K562 (cell line): ENCODE results near the gene MAPT. TPM values are rescaled to one million over a fixed set of nuclear protein-coding genes. Genes with fewer than 3 reads are reported as not detected.
A peak's percentile ranks its signal among the peaks of the same experiment; 100 is the strongest.

ENCODE experiments used
- ATAC-seq: fragments of 200-7000 bp; cut with Tn5 transposase; 3 replicates; pipeline ENCODE4 v1.9.1; 2020; ENCODE audit warnings: moderate library complexity
- BruUV-seq: library from RNA; stranded (reverse); fragments of 400-500 nt; replicated peaks from 2 replicates; lab custom pipeline; 2021; lab: Mats Ljungman, UMichigan
- CTCF ChIA-PET: fragments of 300-600 bp; formaldehyde crosslinking; extraction: SDS; loops from one replicate; lab custom pipeline; 2021; ENCODE audit warnings: low intra/inter-chr PET ratio; lab: Yijun Ruan, JAX
- POLR2A ChIA-PET: fragments of 300-600, 350-650 bp; sonication (Branson Sonifier 250); formaldehyde crosslinking; extraction: SDS; loops from one replicate; lab custom pipeline; 2021; ENCODE audit warnings: antibody characterized with exemption, inconsistent platforms; lab: Yijun Ruan, JAX
- DNase-seq, 4 experiments: peaks; one replicate each; pipeline versions ENCODE4 v3.0.0 to v3.0.0-alpha.2; 2011 to 2018; ENCODE audit warnings: low spot score in 3 of 4, mixed read lengths in 3 of 4; ENCODE audit errors: extremely low read depth in 1 of 4
- FAIRE-seq: peaks from 2 replicates; lab custom pipeline; 2011; peaks lifted over from hg19 to GRCh38; lab: Jason Lieb, UNC
- H2AFZ ChIP-seq: 2 replicates; pipeline ENCODE4 v1.6.0; 2011; ENCODE audit warnings: low read depth, low read length, control low read depth, inconsistent platforms
- H3K27ac ChIP-seq: fragments of 200-600 bp; 3 replicates; pipeline ENCODE4 v1.8.0; 2011; ENCODE audit warnings: low read depth, mild to moderate bottlenecking, control low read depth, inconsistent platforms, low read length, moderate library complexity, mixed read lengths; ENCODE audit errors: extremely low read depth
- H3K27me3 ChIP-seq, 2 experiments: fragments of 300-600 bp in 1 of 2; 2 replicates in 1 of 2; 3 replicates in 1 of 2; pipeline versions ENCODE4 v1.6.0 to v1.8.0; 2011; ENCODE audit warnings: inconsistent platforms in 2 of 2, low read length in 2 of 2, mild to moderate bottlenecking in 1 of 2, mixed read lengths in 1 of 2, moderate library complexity in 1 of 2; ENCODE audit not compliant: control insufficient read depth in 2 of 2, insufficient read depth in 2 of 2
- H3K36me3 ChIP-seq: fragments of 300-600 bp; 3 replicates; pipeline ENCODE4 v1.8.0; 2011; ENCODE audit warnings: mild to moderate bottlenecking, low read length, inconsistent platforms; ENCODE audit not compliant: control insufficient read depth, insufficient read depth
- H3K4me1 ChIP-seq, 2 experiments: fragments of 200-600 bp in 1 of 2; replicated peaks in 1 of 2; 2 replicates in 1 of 2; 3 replicates in 1 of 2; pipeline versions ENCODE4 v1.5.1 to v1.8.0; 2011; ENCODE audit warnings: inconsistent platforms in 2 of 2, low read length in 2 of 2, mild to moderate bottlenecking in 1 of 2, mixed read lengths in 1 of 2, moderate library complexity in 1 of 2; ENCODE audit not compliant: control insufficient read depth in 2 of 2, insufficient read depth in 2 of 2
- H3K4me2 ChIP-seq: 2 replicates; pipeline ENCODE4 v1.6.1; 2011; ENCODE audit warnings: low read length, control low read depth, inconsistent platforms, mixed read lengths; ENCODE audit not compliant: insufficient read depth
- H3K4me3 ChIP-seq: fragments of 200-600 bp; sonication (generic), shearing (Covaris generic); 2 replicates; pipeline ENCODE4 v1.5.1; 2016; ENCODE audit warnings: control low read depth, inconsistent platforms
- H3K79me2 ChIP-seq: fragments of 200-600 bp; 3 replicates; pipeline ENCODE4 v1.8.0; 2011; ENCODE audit warnings: low read length, inconsistent platforms; ENCODE audit not compliant: control insufficient read depth, insufficient read depth
- H3K9ac ChIP-seq, 2 experiments: 2 replicates each; pipeline versions ENCODE4 v1.6.0 to v1.6.1; 2011; ENCODE audit warnings: low read depth in 2 of 2, low read length in 2 of 2, control low read depth in 1 of 2, inconsistent platforms in 1 of 2, mild to moderate bottlenecking in 1 of 2, mixed read lengths in 1 of 2; ENCODE audit not compliant: insufficient read depth in 1 of 2
- H3K9me1 ChIP-seq: one replicate; pipeline ENCODE4 v1.6.0; 2011; ENCODE audit warnings: inconsistent platforms, mild to moderate bottlenecking, low read length, moderate library complexity; ENCODE audit not compliant: control insufficient read depth, insufficient read depth
- H3K9me3 ChIP-seq: replicated peaks from 2 replicates; pipeline ENCODE4 v1.5.1; 2011; ENCODE audit warnings: low read depth, low read length, inconsistent platforms; ENCODE audit not compliant: control insufficient read depth, insufficient read depth
- H4K20me1 ChIP-seq: replicated peaks from 2 replicates; pipeline ENCODE4 v1.6.1; 2011; ENCODE audit warnings: low read length, inconsistent platforms, mixed read lengths; ENCODE audit not compliant: control insufficient read depth, insufficient read depth
- CHD4 ChIP-seq: fragments of 200-600 bp; sonication (generic); IDR thresholded peaks from 3 replicates; pipeline ENCODE4 v1.6.1; 2012; ENCODE audit warnings: low read depth, mild to moderate bottlenecking, mixed read lengths, low read length, inconsistent platforms; ENCODE audit not compliant: insufficient read depth, insufficient replicate concordance, poor library complexity, severe bottlenecking
- CTCFL ChIP-seq: IDR thresholded peaks from 2 replicates; pipeline ENCODE4 v1.6.1; 2011; ENCODE audit warnings: borderline replicate concordance, low read depth, mild to moderate bottlenecking, moderate library complexity, low read length; ENCODE audit not compliant: insufficient read depth, poor library complexity, severe bottlenecking
- GABPB1 ChIP-seq: sonication (generic); formaldehyde crosslinking; IDR thresholded peaks from 2 replicates; pipeline ENCODE4 v1.8.0; 2022; ENCODE audit warnings: mild to moderate bottlenecking, missing genetic modification reagents
- RAD21 ChIP-seq, 2 experiments: fragments of 250-450 bp in 1 of 2; fragments of 450-650 bp in 1 of 2; sonication (Bioruptor Pico) in 1 of 2; formaldehyde crosslinking in 1 of 2; IDR thresholded peaks in 1 of 2; conservative IDR thresholded peaks in 1 of 2; 2 replicates each; pipeline versions ENCODE4 v1.4.0 to v1.8.0; 2020 to 2022; ENCODE audit warnings: mild to moderate bottlenecking in 2 of 2, moderate library complexity in 1 of 2
- SIN3A ChIP-seq, 2 experiments: fragments of 150-350 bp in 1 of 2; IDR thresholded peaks; 2 replicates each; pipeline ENCODE4 v1.6.1; 2011 to 2016; ENCODE audit warnings: borderline replicate concordance in 2 of 2, low read depth in 2 of 2, low read length in 2 of 2, mild to moderate bottlenecking in 2 of 2, moderate library complexity in 2 of 2; ENCODE audit not compliant: control insufficient read depth in 1 of 2
- SIN3B ChIP-seq: fragments of 450-650 bp; IDR thresholded peaks from 2 replicates; pipeline ENCODE4 v1.6.1; 2017; ENCODE audit warnings: low read depth, mild to moderate bottlenecking, moderate library complexity
- TFAP4 ChIP-seq: sonication (generic); formaldehyde crosslinking; IDR thresholded peaks from 2 replicates; pipeline ENCODE4 v1.8.0; 2022; ENCODE audit warnings: missing genetic modification reagents, mild to moderate bottlenecking, moderate library complexity, borderline replicate concordance
- ZBTB7A ChIP-seq: IDR thresholded peaks from 2 replicates; pipeline ENCODE4 v1.6.1; 2011; ENCODE audit warnings: low read depth, mild to moderate bottlenecking, low read length, moderate library complexity, borderline replicate concordance; ENCODE audit not compliant: control insufficient read depth
- ZNF518B ChIP-seq: fragments of 250-450 bp; sonication (Bioruptor Pico); IDR thresholded peaks from 2 replicates; pipeline ENCODE4 v1.5.0; 2021; ENCODE audit warnings: mild to moderate bottlenecking, moderate library complexity
- WGBS: fragments of 100-300 bp; shearing (Covaris generic); methylation state at CpG from one replicate; pipeline ENCODE4 v1.1.6; 2016; ENCODE audit warnings: low coverage, mixed read lengths; ENCODE audit not compliant: insufficient coverage; ENCODE audit errors: missing lambda C conversion rate; 5-methylcytosine and 5-hydroxymethylcytosine counted together
- in situ Hi-C: fragments of 300-500 bp; cut with MboI; formaldehyde crosslinking; loops from 4 replicates; pipeline ENCODE4 v1.15.0; 2018; ENCODE audit warnings: inconsistent platforms, mixed read lengths
- intact Hi-C: fragments of 100-400 bp; cut with micrococcal nuclease; formaldehyde crosslinking; loops from 2 replicates; pipeline ENCODE4 v1.14.2; 2022
- polyA plus RNA-seq, 8 experiments: library from polyadenylated mRNA; depleted of rRNA in 4 of 8; stranded (reverse) in 5 of 8; unstranded in 3 of 8; fragments of >200 nt; fragmentation: Nextera tagmentation in 2 of 8; fragmentation: Illumina TruSeq in 1 of 8; extraction: Ambion mirVana in 2 of 8; extraction: Trizol in 1 of 8; gene quantifications; 2 replicates each; pipeline versions ENCODE4 v1.2.1 to v1.2.3, GENCODE V29; 2011 to 2014; ENCODE audit warnings: inconsistent platforms in 1 of 8, missing spikeins in 1 of 8
- total RNA-seq, 7 experiments: library from RNA; depleted of rRNA in 6 of 7; stranded (reverse); fragments of >200 nt in 6 of 7; fragmentation: Illumina TruSeq in 2 of 7; extraction: Trizol in 2 of 7; gene quantifications; 2 replicates each; pipeline versions ENCODE4 v1.2.1 to v1.2.3, GENCODE V29; 2011 to 2021; ENCODE audit warnings: low replicate concordance in 1 of 7

MAPT gene
- total and polyA plus RNA-seq, 9 of the 15 experiments (the other 6 are each of a cell fraction or from before 2014, with no cell fraction given) = 0.04 to 1.1 (median 0.36) TPM

GRCh38 chr17:45971698-45972141 lies 77.4 kb downstream of the MAPT start:
- CTCF ChIA-PET = no interaction called here
- Histone ChIP-seq H3K9ac (peak overlapping the region in 1 of 2 experiments; percentile 38; a peak in 2 of 4 replicates), H3K4me3 (no peak overlapping the region), H3K27me3 (peaks cover 8 to 15% of the 10 kb centered on the region in 2 experiments; a peak in 4 of 5 replicates), H4K20me1 (0 out of 2 replicates have a peak, but pooled peaks cover 3% of the 10 kb centered on the region), H3K4me2 (peak overlapping the region; percentile 34), H3K9me1 (peaks cover under 1% of the 10 kb centered on the region), H3K79me2 (no peaks in the 10 kb centered on the region), H3K9me3 (no peaks in the 10 kb centered on the region), H3K4me1 (peaks cover 13 to 23% of the 10 kb centered on the region in 2 experiments), H3K36me3 (no peaks in the 10 kb centered on the region), H3K27ac (no peak overlapping the region), H2AFZ (peak overlapping the region; percentile 82)
- intact Hi-C loops = no loop called here
- no TSS peak for BruUV-seq
- POLR2A ChIA-PET = interaction anchor here (0.6 to 1.2 kb wide), 2 partner anchors 17 to 739 kb away, joined by 3 to 5 read pairs; no protein-coding TSS in a partner anchor
- in situ Hi-C loops = no loop called here
- FAIRE-seq (peak; percentile 79), ATAC-seq (peak; percentile 88), DNase-seq (peak; percentile 52 to 60 (median 55))
- WGBS = 27% methylated on average over 13 of the region's 14 CpGs
- TF ChIP-seq ZBTB7A = peak; percentile 58; the same call in 1 of the 2 replicates
- no peak for TF ChIP-seq CHD4
- TF ChIP-seq RAD21 (CRISPR knock-in tag; conservative IDR thresholded peaks at IDR 0.05 in 1 of 2, IDR thresholded peaks at IDR 0.05 in 1 of 2) = peak in 1 of 2 experiments; percentile 42; a peak in 2 of 4 replicates
- no peak for TF ChIP-seq ZNF518B (CRISPR knock-in tag)
- TF ChIP-seq TFAP4 (CRISPR knock-in tag) = peak; percentile 57; the same call in 1 of the 2 replicates
- TF ChIP-seq SIN3B = no peak
- TF ChIP-seq SIN3A (IDR thresholded peaks at IDR 0.05; ENCODE audit: borderline replicate concordance in 2 of 2, control insufficient read depth in 1 of 2, low read depth in 2 of 2, low read length in 2 of 2) = no peak
- TF ChIP-seq CTCFL = peak; percentile 48
- no peak for TF ChIP-seq GABPB1 (CRISPR knock-in tag)
